Raji (cell line): ENCODE measurements around the gene PPIL4.

Source experiments
- POLR2A ChIP-seq: IDR thresholded peaks from 2 replicates; pipeline ENCODE4 v1.6.1; 2011; ENCODE audit warnings: low read depth, low read length, control low read depth; ENCODE audit not compliant: insufficient read depth

Gene PPIL4

DNA sequence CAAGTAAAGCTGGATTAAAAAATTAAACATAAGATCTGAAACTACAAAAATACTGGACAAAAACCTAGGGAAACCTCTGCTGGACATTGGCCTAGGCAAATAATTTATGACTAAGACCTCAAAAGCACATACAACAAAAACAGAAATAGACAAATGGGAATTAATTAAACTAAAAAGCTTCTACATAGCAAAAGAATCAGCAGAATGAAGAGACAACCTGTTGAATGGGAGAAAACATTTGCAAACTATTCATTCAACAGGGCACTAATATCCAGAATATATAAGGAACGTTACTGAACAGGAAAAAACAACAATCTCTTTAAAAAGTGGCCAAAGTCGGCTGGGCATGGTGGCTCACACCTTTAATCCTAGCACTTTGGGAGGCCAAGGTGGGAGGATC, 13.5 kb upstream of the PPIL4 start:
- no peak for TF ChIP-seq POLR2A

DNA sequence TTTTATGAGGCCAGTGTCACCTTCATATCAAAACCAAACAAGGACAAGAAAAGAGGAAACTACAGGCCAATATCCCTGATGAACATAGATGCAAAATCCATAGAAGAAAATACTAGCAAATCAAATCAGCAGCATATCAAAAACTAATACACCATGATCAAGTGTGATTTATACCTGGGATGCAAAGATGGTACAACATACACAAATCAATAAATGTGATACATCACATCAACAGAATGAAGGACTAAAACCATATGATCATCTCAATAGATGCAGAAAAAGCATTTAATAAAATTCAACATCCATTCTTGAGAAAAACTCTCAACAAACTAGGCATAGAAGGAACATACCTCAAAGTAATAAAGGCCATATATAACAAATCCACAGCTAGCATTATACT, 12.2 kb upstream of the PPIL4 start:
- no peak for TF ChIP-seq POLR2A

DNA sequence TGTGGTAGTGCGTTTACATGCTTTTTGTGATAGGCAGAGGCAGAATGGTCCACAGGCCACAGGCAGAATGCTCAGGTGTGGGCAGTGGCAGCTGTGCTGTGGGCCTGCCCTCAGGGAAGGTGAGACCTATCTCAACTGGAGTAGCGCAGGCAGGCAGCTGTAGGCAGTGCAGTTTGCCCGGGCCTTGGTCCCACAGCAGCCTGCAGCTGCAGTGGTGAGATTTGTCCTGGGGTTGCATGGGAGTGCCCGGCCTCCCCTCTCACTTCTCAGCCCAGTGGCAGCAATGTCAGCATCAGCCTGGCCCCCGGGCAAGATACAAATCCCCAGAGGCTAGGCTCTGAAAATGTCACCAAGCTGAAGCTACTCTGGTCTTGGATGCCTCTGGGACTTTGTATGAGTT, 6.1 kb upstream of the PPIL4 start:
- no peak for TF ChIP-seq POLR2A

DNA sequence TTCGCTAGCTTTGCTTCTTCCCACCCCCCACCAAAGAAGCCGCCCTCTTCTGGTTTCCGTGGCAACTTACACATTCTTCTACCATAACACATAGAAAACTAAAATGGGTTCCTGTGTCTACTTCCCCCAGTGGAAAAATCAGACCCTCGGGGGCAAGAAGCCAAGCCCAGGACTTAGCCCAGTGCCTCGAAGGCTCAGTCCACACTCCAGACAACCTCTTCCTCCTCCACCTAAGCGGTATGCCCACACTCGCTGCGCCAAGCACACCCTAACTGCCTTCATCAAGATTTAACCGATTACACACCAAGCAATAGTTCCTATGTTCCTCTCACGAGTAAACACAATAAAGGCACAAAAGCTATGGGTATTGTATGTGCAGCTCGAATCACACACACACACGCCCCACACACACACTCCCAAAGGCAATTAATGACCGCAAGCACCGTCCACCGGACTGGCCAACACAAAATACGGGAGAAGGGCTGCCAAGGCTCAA, 537 bp downstream of the PPIL4 start:
- TF ChIP-seq POLR2A: no peak

DNA sequence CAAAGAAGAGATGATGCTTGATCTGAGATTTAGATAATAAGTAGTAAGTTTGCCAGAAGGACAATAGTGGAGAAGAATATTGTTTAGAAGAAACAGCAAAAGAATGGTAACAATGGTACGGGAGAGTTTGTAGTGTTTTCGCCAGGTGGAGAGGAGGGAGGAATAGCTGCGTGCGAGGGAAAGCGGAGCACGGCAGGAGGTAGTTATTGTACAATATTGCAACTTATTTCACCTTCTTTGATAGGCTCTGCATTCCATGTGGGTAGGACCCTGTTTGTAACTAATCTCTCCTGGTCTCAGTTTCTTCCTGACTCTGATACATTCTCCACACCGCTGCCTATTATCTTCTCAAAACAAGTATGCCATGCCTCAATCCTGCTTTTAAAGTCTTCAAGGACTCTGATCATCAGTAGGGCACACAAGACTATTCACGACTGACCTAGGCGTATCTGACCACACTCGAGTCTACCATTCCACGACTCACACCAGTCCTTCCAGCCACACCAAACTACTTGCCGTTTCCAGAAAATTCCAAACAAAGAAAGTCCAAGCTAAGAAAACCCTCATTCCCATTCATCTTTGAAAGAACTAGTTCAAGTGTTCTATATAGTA, 1.1 kb downstream of the PPIL4 start:
- no peak for TF ChIP-seq POLR2A

DNA sequence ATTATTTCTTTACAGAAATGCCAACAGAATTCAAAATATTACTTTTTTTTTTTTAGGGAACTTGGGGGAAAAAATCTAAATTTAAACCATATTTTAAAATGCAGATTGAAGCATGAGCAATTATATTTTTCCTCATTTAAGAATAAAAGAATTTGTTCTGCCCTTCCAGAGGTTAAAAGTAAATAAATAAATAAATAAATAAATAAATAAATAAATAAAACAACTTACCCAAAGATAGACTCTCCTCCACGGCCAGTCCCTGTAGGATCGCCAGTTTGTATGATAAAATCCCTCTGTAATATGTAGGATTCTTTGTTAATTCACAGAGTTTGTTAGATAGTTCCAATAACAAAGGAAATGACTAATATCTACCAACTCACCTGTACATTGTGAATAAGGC, 4.7 kb downstream of the PPIL4 start:
- TF ChIP-seq POLR2A: no peak

DNA sequence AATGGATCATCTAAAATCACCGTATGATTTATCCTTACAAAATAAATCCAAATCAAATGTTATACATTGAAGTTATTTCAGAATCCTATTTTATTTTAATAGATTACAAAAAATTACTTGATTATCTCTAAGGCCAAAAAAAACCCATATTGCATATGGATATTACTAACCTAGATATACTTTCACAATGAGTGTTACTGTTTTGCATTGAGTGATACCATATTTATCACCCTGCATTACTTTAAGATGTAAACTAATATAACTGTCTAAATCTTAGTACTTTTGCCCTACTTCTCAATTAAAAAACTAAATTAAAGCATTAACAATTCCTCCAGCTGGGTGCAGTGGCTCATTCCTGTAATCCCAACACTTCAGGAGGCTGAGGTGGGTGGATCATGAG, 11.1 kb downstream of the PPIL4 start:
- no peak for TF ChIP-seq POLR2A

DNA sequence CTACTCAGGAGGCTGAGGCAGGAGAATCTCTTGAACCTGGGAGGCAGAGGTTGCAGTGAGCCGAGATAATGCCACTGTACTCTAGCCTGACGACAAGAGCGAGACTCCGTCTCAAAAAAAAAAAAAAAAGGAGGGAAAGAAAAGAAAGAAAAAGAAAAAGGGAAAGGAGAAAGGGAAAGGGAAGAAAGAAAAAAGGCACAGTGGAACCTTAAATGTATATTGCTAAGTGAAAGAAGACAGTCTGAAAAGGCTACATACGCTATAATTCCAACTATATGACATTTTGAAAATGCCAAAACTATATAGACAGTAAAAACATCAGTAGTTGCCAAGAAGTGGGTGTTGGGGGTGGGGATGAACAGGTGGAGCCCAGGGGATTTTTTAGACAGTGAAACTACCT, 16.2 kb downstream of the PPIL4 start:
- TF ChIP-seq POLR2A: no peak

DNA sequence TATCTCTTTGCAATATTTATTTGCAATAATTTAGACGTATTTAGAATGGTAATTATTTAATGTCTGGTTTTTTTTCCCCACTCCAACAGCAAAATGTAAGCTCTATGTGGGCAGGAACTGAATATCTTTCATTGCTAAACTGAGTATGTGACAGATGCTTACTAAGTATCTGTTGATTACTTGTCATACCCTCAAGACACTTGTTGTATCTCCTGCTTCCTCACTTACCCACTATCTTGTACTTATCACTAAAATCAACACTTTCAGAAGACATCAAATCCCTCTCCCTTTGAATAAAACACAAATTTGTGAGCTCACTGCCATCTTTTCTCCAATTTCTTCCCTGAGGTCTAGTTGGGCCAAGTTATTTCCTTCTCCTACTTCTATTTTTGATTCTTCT, 30.3 kb downstream of the PPIL4 start:
- TF ChIP-seq POLR2A: no peak

DNA sequence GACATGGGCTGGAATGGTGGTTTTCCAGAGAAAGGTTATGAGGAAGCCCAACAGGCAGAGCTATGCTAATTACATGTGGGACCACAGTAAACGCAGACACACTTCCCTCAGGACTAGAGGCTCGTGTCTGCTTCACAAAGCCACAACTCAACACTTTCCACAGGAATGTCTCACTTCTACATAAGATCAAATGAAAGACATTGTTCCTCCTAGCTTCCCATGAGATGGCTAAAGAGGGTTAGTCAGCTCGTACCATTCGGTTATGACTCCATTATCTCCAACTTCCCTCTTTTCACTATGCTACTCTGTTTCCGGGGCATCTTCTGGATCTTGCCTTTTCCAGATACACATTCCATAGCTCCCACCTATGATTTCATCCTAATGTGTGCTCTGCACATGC, 31.9 kb downstream of the PPIL4 start:
- TF ChIP-seq POLR2A: no peak

DNA sequence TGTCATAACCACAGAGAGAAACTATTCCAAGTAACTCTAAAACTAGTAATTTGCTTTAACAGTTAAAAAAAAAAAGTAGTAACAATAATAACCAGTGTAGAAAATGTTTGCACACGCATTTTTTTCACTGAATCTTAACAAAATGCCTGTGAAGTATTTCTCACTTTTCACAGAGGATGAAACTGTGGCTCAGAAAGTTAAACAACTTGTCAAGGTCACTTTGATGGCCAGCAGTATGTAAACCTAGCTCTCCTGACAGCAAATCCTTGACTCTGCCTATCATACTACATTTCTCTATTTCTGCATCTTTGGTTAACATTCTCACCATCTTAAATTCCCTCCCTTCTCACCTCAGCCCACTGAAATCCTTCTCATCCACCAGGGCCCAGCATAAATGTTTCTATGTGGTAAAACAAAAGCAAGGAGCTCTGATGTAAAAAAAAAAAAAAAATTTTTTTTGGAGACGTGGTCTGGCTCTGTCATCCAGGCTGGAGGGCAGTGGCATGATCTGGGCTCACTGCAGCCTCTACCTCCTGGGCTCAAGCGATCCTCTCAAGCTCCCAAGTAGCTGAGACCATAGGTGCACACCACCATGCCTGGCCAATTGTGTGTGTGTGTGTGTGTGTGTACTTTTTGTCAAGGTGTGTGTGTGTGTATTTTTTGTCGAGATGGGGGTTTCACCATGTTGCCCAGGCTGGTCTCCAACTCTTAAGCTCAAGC, 34.9 kb downstream of the PPIL4 start:
- TF ChIP-seq POLR2A: no peak

DNA sequence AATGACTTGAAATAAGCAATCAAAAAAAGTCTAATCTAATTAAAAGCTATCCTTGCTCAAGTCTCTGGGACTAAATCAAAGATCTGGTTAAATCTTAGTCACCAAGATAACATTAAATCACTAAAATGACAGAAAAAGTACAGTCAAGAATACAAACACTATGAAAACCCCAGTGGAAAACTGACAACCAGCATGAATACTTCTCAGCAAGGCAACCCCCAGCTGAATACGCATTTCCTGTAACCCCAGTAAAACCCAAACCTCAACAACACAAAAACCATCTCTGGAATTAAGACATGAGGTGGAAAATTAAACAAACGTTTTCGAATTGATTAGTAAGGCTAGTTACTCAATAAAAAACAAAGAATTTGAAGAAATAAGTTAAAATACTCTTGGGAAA, 37.4 kb downstream of the PPIL4 start:
- TF ChIP-seq POLR2A: no peak

DNA sequence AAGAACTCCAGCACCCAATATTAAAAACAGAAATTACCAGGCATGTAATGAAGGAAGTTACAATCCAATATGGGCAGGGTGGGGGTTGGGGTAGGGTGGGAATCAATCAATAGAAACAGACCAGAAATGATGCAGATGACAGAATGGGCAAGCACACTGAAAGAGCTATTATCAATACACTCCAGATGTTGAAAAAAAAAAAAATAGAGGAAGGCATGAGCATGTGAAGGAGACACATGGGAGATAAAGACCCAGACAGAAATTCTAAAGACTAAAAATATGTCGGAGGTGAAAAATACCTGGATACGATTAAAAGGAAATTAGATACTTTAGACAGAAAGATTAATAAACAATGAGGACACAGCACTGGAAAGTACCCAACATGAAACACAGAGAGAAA, 42.0 kb downstream of the PPIL4 start:
- no peak for TF ChIP-seq POLR2A

DNA sequence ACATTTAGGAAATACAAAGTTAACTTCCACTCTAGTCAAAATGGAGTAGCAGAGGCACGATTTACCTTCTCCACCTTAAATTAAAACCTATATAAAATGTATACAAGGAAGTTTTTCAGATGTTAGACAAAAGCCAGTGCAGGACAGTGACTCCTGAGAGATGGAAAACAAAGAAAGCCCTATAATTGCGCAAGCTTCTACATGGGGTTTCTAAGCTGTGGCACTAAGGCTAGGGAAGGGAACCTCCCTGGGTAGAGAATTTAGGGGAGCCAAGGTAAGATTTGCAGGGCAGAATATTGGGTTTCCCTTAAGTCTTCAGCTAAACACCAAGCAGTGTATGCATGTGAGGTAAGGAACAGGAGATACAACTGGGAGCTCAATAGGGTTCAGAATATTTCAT, 42.6 kb downstream of the PPIL4 start:
- no peak for TF ChIP-seq POLR2A

DNA sequence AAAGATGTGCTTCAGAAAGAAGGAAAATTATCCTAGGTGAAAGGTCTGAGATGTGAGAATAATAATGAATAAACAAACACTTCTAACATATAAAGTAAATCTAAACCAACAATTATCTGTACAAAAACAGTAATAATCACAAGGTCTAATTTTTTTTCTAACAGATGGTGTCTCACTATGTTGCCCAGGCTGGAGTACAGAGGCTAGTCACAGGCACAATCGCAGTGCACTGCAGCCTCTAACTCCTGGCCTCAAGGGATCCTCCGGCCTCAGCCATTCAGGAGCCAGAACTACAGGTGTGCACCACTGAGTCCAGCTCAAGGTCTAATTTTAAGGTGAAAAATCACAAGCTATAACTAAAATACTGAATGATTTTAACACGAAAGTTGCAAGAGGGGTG, 44.1 kb downstream of the PPIL4 start:
- TF ChIP-seq POLR2A: no peak

DNA sequence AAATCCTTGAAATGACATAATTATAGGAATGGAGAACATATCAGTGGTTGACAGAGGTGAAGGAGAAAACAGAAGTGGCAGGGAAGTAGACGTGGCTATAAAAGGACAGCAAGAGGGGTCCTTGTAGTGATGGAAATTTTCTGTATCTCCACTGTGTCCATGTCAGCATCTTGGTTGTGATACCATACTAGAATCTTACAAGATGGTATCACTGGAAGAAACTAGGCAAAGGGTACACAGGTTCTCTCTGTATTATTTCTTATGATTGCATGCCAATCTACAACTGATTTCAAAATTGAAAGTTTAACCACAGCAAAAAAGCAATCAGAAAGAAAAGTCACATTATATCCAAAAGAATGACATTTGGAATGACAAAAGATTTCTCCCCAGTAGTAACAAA, 44.6 kb downstream of the PPIL4 start:
- TF ChIP-seq POLR2A: no peak

DNA sequence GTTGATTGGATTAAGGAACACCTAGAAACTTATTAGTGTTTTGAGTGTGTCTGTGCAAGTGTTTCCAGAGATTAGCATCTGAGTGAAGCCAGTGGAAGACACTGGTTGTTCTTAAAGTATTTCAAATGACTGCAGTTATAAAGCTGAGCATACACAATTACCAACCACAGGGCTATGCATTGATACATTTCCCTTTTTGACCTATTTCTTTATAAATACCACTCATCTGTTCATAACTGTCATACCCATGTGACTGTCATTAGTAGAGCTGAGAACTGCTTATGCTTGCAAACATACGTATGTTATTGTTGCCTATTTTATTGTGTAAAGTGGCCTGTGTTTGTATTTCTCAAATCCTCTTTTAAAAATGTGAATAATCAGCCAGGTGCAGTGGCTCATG, 45.7 kb downstream of the PPIL4 start:
- TF ChIP-seq POLR2A: no peak
